ENCODE results near the gene NEU1.
"Not testable (repeated sequence)": the region's sequence is repeated elsewhere in the genome, so short reads cannot be mapped to it uniquely, and the experiment has no call there.

Gene NEU1

DNA sequence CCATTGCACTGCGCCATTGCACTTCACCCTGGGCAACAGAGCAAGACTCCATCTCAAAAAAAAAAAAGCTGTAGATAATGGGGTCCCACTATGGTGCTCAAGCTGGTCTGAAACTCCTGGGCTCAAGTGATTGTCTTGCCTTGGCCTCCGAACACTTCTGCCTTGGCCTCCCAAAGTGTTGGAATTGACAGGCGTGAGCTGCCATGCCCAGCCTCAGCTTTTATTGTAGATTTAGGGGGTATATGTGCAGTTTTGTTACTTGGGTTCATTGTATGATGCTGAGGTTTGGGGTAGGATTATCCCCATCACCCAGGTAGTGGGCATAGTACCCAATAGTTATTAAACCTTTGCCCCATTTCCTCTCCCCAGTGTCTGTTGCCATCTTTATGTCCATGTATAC is 23.7 kb downstream of the NEU1 start:
- no peak for DNase-seq (ENCODE audit: low read depth in 3 of 3)

DNA sequence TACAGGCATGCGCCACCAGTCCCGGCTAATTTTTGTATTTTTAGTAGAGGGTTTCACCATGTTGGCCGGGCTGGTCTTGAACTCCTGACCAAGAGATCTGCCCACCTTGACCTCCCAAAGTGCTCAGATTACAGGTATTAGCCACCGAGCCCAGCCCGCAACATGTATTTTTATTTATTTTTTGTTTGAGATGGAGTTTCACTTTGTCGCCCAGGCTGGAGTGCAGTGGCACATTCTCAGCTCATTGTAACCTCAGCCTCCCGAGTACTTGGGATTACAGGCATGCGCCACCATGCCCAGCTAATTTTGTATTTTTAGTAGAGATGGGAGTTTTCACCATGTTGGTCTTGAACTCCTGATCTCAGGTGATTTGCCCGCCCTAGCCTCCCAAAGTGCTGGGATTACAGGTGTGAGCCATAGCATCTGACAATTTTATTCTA is 24.5 kb downstream of the NEU1 start:
- DNase-seq (ENCODE audit: low read depth in 3 of 3), result not testable (repeated sequence)

DNA sequence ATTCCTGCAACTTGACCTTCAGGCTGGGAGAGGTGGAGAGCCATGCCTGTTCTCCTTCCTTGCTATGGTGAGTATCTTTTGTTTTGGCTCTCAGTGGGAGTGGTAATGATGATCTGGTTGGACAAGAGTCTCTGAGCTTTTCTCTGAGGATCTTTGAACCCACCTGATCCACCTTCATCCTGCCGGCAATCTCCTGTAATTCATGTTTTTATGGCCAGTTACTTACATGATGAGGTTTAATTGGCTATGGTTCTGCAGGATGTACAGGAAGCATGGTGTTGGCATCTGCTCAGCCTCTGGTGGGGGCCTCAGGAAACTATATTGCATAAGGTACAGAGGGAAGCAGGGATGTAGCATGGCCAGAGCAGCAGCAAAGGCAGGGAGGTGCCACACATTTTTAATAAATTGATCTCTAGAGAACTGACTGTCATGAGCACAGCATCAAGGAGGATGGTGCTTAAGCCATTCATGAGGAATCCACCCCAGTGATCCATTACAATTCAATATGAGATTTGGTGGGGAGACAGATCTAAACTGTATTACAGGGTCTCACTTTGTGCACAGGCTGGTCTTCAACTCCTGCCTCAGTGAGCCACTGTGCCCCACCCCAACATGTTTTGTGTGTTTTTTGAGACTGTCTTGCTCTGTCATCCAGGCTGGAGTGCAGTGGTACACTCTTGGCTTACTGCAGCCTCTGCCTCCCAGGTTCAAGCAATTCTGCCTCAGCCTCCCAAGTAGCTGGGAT is 25.1 kb downstream of the NEU1 start:
- DNase-seq (ENCODE audit: low read depth in 3 of 3), result no peak

DNA sequence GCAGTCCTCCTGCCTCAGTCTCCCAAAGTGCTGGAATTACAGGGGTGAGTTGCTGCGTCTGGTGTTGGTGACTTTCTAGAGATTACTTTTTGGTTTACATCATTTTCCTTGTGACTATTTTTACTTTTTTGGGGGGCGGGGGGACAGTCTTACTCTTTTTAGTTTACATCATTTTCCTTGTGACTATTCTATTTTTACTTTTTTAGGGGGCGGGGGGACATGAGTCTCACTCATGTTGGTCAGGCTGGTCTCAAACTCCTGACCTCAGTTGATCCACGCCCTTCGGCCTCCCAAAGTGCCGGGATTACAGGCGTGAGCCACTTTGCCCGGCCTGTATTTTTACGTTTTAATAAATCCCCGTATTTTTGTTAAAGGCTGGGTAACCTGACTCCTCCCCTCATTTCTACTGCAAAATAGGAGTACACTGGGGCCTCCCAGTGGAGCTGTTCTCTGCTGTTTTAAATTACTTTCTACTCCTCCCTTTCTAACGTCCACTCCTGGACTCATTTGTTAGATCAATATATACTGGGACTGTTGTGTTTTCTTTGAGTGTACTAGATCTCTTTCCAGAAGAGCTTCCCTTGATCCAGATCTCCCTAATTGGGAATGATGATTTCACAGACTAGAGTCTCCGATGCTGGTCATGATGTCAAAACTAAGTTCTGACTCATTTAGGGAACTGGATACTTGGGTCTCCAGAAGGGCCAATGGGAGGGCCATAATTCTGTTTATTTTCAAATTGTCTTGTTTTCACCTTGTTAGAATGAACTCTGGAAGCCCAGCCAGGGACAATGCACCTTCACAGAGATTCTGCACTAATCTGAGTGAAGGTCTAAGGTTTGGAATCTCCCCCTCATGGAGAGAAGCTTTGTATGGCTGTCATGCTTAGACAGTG is 25.9 kb downstream of the NEU1 start:
- DNase-seq (ENCODE audit: low read depth in 3 of 3), result no peak

DNA sequence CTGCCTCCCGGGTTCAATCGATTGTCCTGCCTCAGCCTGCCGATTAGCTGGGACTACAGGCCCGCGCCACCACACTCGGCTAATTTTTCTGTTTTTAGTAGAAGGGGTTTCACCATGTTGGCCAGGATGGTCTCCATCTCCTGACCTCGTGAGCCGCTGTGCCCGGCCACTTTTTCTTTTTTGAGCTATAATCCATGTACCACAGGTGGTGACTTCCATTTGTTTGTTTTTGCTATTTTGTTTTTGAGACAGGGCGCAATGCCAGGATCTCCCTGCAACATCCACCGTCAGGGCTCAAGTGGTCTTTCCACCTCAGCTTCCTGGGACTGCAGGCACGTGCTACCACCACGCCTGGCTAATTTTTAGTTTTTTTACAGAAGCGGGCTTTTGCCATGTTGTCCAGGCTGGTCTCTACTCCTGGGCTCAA is 26.6 kb downstream of the NEU1 start:
- no peak for DNase-seq (ENCODE audit: low read depth in 3 of 3)

DNA sequence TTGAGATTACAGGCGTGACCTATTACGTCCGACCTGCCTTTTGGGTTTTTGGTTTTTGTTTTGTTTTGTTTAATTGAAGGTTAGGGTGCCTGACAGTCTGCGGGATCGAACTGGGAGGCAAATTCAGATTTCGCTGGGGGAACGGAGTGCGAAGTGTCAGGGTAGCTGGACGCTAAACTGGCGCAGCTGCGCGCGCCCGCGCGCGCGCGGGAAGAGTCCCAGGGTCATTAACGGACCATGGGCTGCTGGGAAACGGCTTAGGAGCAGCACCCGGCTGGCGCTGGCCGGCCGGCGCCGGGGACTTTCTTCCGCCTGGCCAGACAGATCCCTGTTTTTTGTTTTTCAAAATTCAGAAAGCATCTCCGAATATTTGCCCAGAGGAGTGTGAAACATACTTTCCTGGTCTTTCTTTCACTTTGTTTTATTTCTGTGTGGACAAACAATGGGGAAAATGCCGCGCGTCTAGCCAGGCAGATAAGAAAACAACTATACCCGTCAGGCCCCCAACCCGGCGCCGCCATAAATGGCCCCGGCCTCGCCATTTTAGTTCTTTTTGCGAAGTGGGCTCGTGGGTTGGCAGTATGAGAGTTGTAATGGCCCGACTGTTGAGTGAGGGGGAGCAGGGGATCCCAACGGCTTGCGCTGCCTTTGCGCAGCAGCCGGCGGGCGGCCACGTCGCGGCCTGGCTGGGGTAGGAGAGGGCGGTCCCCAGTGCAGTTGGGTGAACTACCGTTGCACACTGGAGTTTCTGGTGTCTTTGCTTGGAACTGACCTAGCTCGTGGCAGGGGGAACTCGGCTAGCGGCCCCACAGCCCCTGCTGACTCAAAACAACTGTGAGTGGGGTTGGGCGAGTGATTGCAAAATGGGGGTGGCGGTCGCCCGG is 28.0 kb downstream of the NEU1 start:
- peak; percentile 53 to 75 (median 70) for DNase-seq (ENCODE audit: low read depth in 3 of 3)

DNA sequence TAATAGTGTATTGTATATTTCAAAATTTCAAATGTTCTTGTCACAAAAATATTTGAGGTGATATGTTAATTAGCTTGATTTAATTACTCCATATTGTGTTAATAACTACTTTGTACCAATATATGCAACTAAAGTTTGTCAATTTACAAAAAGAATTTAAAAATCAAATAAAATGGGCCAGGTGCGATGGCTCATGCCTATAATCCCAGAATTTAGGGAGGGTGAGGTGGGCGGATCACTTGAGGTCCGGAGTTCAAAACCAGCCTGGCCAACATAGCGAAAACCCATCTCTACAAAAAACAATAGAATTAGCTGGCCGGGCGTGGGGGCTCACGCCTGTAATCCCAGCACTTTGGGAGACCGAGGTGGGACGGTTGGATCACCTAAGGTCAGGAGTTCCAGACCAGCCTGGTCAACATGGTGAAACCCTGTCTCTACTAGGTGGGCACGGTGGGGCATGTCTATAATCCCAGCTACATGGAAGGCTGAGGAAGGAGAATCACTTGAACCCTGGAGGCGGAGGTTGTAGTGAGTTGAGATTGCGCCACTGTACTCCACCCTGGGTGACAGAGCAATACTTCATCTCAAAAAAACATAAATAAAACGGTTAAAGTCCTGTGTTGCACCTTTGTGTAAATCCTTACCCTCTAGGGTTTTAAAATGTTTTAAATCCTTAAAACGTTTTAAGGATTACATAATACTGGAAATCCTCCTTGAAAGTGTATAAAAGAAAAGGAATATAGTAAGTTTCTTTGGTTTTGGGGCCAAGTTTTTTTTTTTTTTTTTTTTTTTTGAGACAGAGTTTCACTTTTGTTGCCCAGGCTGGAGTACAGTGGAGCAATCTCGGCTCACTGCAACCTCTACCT is 31.0 kb downstream of the NEU1 start:
- no peak for DNase-seq (ENCODE audit: low read depth in 3 of 3)

DNA sequence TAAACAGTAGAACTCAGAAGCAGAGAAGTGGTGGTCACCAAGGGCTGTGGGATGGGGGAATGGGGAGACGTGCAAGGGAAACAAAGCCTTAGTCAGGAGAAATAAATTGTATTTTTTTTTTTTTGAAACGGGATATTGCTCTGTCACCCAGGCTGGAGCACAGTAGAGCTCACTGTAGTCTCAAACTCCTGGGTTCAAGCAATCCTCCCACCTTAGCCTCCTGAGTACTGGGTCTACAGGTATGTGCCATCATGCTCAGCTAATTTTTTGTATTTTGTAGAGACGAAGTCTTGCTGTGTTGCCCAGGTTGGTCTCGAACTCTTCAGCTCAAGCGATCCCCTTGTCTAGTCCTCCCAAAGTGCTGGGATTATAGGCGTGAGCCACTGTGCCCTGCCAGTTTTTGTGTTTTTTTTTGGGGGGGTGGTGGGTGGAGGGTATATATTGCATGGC is 31.7 kb downstream of the NEU1 start:
- DNase-seq (ENCODE audit: low read depth in 3 of 3), result no peak

DNA sequence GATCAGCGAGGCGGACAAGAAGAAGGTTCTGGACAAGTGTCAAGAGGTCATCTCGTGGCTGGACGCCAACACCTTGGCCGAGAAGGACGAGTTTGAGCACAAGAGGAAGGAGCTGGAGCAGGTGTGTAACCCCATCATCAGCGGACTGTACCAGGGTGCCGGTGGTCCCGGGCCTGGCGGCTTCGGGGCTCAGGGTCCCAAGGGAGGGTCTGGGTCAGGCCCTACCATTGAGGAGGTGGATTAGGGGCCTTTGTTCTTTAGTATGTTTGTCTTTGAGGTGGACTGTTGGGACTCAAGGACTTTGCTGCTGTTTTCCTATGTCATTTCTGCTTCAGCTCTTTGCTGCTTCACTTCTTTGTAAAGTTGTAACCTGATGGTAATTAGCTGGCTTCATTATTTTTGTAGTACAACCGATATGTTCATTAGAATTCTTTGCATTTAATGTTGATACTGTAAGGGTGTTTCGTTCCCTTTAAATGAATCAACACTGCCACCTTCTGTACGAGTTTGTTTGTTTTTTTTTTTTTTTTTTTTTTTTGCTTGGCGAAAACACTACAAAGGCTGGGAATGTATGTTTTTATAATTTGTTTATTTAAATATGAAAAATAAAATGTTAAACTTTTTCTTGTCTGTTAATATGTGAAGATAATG is 32.9 kb downstream of the NEU1 start:
- no peak for DNase-seq (ENCODE audit: low read depth in 3 of 3)

DNA sequence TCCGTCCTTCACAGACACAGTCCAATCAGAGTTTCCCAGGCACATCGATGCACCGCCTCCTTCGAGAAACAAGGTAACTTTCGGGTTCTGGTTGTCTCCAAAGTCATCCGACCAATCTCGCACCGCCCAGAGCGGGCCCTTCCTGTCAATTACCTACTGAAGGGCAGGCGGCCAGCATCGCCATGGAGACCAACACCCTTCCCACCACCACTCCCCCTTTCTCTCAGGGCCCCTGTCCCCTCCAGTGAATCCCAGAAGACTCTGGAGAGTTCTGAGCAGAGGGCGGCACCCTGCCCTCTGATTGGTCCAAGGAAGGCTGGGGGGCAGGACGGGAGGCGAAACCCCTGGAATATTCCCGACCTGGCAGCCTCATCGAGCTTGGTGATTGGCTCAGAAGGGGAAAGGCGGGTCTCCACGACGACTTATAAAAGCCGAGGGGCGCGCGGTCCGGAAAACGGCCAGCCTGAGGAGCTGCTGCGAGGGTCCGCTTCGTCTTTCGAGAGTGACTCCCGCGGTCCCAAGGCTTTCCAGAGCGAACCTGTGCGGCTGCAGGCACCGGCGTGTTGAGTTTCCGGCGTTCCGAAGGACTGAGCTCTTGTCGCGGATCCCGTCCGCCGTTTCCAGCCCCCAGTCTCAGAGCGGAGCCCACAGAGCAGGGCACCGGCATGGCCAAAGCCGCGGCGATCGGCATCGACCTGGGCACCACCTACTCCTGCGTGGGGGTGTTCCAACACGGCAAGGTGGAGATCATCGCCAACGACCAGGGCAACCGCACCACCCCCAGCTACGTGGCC is 35.1 kb downstream of the NEU1 start, which contains the start of gene HSPA1B:
Gene HSPA1B, plus strand, starts transcription at position 453 of the 794 bp plus-strand sequence. Its CDS starts 213 bp downstream, at position 666.
- peak; percentile 76 to 83 (median 80) for DNase-seq (ENCODE audit: low read depth in 3 of 3)

DNA sequence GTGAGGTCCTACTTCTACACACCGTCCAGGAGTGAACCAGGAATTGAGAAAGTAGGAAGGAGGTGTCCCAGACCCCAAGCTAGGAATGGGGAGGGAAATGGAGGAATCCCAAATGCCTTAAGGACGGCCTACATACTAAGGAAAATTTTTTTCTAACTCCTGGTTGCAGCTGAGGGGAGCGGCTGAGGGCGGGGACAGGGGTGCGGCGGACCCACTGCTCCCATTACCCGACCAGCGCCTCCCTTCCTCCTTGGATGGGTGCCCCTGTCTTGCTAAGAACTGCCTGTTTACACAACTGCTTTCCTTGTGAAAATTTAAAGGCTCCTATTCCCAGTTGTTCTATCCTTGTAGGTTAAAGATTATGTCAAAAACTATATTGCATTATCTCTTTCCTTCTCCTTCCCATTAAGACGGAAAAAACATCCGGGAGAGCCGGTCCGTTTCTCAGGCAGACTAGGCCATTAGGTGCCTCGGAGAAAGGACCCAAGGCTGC is 35.8 kb downstream of the NEU1 start:
- no peak for DNase-seq (ENCODE audit: low read depth in 3 of 3)

DNA sequence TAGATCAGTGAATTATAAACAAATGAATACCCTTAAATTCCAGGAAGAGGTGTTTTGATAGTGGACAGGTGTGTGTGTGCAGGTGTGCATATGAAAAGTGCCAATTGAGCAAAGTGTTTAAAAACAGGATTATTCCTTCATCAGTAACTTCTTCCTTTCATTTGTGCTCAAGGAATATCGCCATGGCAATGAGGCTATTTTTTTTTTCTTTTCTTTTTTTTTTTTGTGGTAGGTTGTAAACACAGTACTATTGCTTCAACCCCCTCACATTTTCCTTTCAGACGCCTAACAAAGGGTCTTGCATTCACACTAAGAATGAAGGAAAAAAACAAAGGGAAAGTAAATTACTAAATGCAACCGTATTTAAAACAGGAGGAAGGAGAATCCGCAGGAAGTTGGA is 37.1 kb downstream of the NEU1 start:
- no peak for DNase-seq (ENCODE audit: low read depth in 3 of 3)

DNA sequence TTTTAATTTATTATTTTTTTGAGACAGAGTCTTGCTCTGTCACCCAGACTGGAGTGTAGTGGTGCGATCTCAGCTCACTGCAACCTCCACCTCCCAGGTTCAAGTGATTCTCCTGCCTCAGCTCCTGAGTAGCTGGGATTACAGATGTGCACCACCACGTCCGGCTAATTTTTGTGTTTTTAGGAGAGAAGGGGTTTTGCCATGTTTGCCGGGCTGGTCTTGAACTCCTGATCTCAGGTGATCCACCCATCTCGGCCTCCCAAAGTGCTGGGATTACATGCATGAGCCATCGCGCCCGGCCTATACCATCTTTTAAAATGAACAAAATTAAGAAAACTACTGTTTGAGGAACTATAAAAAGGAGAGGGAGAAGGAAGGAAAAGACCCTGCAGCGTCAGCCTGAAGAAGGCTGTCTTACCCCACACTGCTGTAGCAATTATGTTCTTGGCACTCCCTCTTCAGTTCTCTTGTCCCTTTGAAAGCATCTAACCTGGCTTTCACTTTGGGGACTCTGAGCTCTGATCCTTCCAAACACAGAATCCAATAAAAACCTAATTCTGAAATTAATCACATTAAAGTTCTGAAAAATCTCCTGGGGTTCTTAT is 38.9 kb downstream of the NEU1 start:
- not testable (repeated sequence) for DNase-seq (ENCODE audit: low read depth in 3 of 3)

DNA sequence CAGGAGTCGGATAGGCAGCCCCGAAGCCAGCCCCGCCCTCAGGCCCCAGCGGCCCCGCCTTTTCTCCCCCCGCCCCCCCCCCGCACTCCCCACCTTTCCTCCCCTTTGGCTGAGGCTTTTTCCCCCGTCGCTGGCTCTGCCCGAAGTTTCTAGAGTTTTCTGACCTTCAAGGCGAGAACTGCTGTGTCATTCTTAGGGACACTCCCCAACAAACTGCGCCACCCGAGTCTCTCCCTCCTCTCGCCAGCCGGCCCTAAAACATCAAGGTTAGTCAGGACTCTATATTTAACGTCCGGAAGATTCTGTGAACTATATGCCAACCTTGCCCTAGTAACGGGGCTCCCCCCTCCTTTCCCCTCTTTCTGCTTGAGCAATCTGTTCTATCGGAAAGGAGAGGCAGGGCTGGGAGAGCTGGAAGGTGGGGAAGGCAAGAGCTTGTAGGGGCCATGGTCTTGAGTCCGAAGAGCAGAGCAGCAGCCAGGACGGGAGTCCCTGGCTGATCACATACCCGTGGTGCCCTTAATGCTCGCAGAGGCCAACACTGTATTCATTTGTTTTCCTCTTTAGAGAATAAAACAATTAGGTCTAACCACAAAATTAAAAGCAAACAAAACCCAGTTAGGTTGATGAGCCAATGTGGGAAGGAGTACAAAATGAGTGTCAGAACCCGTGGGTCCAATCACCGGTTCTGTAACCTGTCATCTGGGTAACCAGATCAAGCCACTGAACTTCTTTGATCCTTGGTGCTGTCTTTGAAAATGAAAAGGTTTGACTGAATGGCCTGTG is 40.4 kb downstream of the NEU1 start:
- peak in 2 of 3 experiments; percentile 45 for DNase-seq (ENCODE audit: low read depth in 3 of 3)

DNA sequence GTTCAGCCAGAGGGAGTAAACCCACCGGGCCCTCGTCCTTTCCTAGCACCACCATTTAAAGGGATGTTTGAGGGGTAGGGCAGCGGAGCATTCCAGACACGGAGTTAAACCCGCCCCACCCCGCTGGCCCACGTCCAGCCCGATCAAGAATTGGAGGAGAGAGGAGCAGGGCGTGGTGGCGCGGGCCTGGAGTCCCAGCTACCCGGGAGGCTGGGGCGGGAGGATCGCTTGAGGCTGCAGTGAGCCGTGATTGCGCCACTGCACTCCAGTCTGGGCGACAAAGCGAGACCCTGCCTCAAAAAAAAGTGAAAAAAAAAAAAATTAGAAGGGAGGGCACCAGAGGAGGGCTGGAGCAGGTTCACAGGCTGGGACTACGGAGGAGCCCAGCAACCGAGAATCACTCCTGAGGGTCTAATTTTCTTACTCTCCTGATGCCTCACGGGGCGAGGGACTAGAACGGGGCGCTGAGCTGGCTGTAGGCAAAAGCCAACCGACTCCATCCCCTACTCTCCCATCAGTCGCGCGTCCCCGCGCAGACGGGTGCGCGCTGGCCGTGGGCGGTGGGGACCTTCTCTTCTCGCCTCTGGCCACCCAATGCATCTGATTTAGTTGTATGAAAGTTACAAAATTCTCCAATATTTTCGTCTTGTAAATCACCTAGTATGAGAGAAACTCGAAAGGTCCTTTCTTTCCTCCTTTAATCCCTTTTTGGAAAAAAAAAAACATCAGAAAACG is 41.2 kb downstream of the NEU1 start:
- peak in 2 of 3 experiments; percentile 47 to 54 for DNase-seq (ENCODE audit: low read depth in 3 of 3)

DNA sequence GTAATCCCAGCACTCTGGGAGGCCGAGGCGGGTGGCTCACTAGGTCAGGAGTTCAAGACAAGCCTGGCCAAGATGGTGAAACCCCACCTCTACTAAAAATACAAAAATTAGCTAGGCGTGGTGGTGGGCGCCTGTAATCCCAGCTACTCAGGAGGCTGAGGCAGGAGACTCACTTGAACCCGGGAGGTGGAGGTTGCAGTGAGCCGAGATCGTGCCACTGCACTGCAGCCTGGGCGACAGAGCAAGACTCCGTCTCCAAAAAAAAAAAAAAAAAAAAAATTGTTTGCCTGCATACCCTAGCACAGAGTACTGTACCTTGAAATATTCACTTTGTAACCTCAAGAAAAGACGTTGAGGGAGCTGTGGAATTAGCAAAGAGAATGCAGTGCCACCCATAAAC is 42.2 kb downstream of the NEU1 start:
- not testable (repeated sequence) for DNase-seq (ENCODE audit: low read depth in 3 of 3)

DNA sequence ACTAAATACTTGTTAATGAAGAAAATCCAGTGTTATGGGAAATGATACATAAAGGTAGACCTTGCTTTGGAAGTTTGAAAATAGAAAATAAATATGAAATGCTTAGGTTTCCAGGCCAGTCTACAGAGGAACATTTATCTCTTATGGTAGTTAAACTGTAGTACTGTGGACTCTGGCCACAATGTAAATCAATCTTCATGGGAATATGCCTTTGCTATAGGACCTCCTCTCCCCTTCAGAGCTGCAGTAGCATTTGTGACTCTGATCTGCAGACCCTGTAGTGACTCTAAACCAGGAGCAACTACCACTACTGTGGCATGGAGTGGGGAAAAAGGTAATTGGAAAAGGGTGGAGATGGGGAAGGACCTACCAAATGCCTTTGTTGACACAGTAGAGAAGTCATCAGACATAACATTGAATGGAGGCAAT is 42.7 kb downstream of the NEU1 start:
- DNase-seq (ENCODE audit: low read depth in 3 of 3), result no peak

Measured in stimulated activated CD4-positive, alpha-beta T cell treated with anti-CD3 and anti-CD28 coated beads, TNF-alpha, amount 100 ng/mL, for 4 hours (primary cell).